NCI-H82 treated with DMSO at 0.1 percent for 48 hours (cell line): ENCODE data around the gene MAPRE2.

Source experiments
- DNase-seq: peaks from one replicate; lab custom pipeline; 2025; ENCODE audit not compliant: unreplicated experiment; lab: John Stamatoyannopoulos, UW

MAPRE2 gene

DNA sequence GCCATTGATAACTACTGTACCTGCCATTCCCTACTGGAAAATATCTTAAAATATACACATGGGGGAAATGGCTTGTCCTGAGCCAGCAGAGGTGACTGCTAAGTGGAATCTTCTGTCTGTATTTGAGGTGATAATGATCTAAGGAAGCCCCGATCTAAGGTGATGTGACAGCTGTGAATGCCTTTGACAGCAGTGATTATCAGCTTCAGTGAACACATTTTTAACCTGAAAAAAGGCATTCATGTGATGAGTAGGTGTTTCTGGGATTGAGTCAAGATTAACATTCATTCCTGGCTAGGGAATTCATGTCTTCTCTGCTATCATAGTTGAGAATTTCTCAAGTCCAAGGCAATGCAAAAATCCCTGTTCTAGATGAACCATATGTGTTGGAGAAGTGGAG is 9.1 kb upstream of the MAPRE2 start:
- no peak for DNase-seq

DNA sequence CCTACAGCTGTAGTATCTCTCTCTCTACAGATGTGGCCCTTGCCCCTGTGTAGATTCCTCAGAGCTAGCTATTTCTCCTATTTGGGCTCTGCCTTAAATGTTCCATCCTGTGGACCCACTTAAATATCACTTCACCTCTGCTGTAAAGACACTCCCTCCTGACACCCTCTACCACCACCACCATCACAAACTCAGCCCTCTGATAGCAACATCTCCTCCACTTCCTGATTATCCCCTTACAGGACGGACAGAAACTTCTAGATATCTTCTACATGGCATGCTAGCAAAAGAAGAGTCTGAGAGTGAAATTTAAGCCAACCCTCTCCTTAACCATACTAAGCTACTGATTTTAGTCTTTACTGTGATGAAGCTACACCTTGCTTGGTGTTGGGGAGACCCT is 3.2 kb upstream of the MAPRE2 start:
- no peak for DNase-seq

DNA sequence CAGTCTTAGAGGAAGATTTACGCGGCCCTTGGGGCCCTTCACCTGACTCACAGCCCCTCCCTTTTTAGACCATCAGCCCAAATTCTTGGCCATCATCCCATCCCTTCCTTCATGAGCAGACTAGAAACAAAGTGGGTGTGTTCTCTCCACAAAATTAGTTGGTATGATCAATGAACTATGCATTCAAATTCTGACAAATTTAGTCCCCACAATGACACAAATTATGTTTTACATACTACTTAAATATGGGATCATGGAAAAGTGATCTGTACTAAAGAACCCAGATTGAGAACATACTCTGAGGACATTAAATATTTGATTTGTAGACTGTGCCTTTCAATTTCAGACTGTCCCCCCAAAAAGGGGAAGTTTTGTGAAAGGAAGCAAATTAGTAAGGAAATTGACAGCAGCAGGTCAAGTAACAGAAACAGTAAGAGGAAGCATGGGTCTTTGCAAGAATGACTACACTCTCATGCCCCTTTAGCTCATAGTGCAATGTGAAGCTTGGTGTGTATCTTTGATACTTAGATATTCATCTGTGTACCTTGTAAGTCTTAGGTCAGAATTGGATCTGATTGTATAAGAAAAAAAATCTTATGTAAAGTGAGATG is 2.2 kb upstream of the MAPRE2 start:
- DNase-seq, result no peak

DNA sequence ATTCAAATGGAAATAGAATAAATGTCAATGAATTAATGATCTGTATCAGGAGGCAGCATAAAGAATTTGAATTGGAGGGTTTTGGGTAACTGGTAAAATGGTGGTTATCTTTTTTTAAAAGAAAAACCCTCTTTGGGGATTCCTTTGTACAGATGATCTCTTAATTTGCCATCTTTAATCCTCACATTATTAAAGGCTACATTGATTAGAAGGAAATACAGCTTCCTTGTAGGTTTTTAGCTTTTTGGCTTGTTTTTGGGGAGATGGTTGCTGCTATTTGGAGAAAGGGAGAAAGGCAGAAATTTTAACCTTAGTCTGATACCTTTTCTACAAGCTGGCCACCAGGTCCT is 600 bp upstream of the MAPRE2 start:
- no peak for DNase-seq

DNA sequence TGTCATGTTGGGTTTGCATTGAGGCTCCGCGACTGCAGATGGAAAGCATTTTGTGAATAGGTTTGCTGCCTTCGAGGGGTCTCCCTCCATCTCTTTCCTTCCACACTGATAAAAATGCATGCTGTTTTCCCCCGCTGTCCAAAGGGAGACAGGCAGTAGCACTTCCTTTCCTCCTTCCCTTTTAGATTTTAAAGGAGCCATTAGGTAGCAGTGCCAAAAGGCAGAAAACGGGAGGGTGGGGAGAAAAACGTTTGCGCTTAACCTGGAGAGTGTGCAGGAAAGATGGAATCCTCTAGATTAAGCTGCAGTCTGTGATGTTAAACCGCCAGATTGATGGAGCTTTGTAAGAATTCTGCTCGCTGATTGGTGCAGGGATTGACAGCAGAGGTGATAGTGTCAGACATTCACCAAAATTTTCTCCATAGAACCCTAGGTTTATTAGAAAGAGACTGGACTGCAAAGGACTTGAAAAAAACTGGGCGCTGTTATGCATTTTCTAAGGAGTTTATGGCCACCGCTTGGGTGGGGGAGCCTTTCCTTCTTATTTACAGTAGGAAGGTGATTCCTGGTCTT is 688 bp downstream of the MAPRE2 start:
- peak; percentile 43 for DNase-seq

DNA sequence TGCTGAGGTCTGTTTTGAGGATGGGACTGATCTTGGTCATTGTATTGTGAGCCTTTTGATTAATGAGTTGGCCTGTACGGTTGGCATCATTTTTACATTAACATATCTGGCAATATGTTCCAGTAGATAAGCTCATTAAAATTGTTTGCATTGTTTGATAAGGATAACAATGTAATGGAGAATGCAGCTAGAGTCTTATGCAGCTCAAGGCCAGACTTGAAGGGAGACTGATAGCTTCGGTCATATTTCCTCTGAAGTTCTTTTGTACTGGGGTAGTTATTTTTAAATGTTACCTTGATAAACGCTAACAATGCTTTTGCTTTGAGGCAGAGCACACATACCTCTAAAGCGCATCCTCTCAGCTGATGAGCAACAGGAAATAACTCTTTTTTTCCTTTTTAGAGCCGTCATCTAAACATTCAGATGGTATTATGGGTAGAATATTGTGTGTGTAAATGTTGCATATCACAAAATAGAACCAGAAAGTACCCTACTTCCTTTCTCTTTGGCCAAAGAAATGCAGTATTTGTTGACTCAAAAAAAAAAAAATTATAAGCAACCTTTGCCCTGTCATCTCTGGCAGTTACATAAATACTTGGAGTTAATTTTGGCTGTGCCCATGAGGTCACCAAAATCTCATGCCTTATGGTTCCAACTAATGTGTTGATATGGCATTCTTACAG is 1.3 kb downstream of the MAPRE2 start:
- DNase-seq, result no peak

DNA sequence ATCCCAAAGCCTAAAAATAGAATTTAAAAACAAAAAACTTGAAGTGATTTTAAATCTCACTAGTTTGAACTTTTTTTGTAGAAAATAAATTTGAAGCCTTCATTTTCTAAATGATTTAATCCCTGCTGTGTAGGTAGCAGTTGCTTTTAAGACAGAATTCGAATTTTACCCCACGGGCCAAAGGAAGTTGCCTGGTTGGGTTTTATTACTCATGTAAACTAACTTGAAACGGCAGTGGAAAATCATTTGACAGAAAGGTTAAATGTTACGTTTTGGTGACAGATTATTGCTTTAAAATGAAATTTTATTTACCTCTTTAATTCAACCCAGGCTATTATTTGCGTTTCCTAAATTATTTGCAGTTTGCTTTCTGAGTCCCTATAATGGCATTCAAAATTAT is 2.0 kb downstream of the MAPRE2 start:
- no peak for DNase-seq

DNA sequence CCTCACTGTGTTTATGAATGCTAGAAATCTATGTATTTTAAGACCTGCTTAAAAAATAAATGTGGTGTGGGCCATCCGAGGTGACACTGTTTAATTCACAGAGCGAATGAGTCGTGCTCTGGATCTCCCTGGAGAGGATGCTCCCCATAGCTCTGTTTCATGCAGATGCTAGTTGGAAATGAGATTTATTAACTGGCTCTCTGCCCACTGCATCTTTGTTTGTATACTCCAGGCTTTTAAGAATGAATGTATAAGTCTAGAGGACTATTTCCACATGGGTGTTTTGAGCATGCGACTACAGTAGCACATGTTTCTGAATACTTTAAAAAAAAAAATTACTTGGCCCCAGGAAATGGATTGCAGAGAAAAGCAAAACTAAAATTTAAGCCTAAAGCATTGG is 3.9 kb downstream of the MAPRE2 start:
- DNase-seq, result peak; percentile 35

DNA sequence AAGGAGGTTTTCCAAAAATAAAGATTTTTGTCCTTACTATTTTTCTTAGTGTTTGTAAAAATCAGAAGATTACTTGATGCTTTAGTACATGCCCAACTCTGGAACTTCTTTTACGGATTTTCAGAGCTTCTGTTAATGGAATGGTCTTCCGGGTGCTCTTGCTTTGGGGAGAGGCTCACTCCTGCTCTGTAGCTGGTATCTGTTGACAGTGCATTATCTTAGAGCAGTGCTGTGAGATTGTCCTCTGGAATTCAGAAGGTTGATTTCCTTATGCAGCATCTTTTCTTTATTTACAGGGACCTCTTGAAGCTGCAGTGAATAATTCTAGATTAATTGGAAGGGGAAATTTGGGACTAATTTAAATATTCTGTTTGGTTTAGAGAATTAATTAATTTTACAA is 4.6 kb downstream of the MAPRE2 start:
- no peak for DNase-seq

DNA sequence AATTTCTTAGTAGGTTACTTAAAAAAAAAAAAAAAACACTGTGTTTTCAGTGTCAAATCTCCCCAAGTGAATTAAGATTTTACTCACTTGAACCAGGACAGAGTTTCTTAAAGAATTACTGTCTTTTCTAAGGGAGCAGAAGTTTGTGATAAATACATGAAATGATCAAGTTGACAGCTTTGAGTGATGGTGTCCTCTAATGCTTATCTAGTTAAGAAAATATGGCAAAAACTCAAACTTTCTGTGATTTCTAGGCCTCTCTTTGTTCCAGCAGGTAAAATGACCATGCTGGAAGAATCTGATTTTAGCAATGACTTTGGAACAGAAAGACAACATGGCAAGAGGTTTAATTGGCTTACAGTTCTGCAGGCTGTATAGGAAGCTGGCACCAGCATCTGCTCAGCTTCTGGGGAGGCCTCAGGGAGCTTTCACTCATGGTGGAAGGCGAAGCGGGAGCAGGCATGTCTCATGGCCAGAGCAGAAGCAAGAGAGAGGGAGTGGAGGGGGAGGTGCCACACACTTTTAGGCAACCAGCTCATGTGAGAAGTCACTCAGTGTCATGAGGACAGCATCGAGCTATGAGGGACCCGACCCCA is 6.6 kb downstream of the MAPRE2 start:
- DNase-seq, result no peak

DNA sequence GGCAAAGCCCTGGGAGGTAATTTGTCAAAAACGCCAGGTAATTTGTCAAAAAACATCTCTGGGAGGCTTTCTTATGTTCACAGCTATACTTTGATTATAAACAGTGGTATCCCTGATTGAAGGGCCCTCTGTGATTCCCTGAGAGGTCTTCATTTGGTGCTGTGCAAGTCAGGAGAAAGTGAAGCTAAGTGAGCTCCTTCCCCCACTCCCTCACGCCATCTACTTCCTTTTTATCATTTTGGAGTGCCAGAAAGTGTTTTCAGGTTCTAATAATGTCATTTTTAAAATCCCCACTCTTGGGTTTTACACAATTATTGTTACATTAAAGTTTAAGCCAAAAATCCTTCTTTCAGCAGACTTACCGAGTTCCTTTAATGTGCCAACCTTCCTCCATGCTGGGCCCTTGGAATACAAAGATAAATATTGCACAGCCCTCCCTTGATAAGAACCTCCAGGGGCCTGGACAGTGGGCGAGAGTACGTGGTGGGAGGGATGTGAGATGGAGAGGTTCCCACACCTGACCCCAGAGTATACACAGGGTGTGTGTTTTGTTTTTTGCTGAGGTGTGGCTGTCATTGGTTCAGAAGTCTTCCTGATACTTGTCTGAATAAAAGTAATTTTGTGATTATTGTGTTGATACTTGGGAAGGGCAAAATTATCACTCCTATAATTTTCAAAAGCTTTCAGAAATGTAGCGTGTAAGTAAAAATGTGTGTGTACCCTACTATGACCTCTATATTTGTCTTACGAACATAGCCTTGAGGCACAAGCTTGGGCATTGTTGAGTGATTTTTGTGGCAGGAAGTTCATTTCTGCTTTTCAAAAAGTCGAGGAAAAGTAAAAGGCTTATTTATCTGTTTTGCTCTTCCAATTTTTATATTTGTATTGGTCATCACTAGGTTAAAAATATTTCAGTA is 8.2 kb downstream of the MAPRE2 start:
- no peak for DNase-seq

DNA sequence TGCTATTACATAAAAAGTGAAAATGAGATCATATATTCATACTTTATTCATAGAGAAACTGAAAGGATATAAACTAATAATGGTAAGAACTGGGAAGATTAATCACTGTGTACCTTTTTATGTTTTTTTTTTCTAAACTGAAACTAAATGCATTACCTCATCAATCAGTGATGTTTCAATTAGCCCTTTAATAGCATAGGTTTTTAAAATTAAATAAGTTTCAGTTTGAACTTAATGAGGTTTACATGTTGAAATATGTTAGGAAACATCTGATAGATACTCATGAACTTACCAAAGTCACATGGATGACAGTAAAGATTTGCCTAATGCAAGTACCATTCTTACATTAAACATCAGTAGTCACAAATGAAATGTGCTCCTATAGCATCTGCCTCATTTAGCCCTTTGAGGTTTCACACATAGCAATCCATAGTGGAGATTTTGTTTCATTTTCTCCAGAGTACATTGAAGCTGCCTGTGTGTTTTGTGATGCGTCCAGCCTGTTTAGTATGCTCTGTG is 8.9 kb downstream of the MAPRE2 start:
- no peak for DNase-seq

DNA sequence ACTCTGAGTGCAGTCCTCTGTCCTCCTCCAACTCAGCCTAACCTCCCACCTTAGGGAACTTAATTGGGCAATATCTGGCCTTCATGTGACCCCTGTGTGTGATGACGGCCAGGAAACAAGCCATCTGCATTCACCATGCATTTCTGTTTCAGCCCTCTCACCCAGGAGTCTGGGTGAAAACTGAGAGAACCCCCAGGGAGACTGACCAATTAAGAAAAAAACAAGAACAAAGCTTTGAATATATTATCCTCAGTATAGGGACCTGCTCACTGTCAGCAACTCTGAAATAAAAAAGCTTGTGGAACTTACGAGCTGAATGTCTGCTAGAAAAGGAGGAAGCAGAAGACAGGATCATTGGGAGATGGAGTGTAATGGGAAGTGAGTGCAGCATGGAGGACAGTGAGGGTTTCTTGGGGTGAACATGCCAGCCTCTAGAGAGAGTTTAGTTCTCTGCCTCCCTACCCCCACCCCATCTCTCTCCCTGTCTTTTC is 9.5 kb downstream of the MAPRE2 start:
- no peak for DNase-seq

DNA sequence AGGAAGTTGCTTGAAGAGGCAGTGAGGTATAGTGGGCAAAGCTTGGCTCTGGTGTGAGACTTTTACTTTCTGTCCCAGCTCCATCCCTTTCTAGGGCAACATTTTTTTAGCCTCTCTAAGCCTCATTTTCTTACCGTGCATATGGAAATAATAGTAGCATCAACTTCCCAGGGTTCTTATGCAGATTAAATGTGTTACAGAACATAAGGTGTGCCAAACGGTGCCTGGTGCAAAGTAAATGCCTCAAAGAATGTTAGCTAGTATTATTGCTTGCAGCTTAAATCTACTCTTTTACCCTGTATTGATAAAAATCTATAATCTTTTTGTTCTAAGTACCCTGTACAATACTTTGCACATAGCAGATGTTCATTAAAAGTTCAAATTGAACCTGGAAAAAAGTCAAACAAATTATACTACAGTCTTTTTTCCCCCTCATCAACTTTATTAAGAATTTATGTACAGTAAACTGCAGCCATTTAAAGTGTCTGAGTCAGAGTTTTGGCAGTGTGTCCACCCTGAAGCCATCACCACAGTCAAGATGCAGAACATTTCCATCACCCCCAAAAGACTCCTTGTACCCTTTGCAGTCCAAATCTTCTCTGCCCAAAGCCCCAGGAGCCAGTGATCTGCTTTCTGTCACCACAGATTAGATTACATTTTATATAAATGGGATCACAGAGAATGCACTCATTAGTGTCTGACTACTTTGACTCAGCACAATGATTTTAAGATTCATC is 10.6 kb downstream of the MAPRE2 start:
- peak; percentile 13 for DNase-seq

DNA sequence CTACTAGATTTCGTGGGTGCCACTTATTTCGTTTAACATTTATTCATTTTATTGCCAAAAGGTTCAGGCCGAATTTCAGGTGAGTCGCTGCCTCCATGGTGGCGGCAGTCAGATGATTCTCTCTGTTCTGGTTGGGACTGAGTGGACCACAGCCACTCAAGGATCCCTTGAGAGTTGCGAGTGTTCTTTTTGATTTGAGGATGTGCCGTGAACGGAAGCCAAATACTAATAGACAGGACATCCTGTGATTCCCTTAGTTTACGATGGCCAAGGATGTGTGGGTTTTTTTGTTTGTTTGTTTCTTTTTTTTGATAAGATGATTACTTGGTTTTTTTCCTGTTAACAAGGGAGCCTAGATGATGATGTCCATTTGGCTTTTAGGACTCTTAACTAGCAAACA is 13.2 kb downstream of the MAPRE2 start:
- no peak for DNase-seq

DNA sequence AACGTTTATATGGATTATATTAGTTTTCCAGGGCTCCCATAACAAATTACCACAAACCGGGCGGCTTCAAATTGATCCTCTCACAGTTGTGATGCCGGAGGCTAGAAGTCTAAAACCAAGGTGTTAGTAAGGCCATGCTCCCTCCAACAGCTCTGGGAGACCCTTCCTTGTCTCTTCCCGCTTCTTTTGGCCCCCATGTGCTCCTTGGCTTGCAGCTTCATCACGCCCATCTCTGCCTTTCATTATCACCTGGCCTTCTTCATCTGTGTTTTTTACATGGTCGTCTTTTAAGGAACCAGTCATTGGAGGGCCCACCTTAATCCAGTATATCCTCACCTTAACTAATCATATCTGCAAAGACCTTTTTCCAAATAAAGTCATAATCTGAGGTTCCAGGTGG is 13.9 kb downstream of the MAPRE2 start:
- no peak for DNase-seq

DNA sequence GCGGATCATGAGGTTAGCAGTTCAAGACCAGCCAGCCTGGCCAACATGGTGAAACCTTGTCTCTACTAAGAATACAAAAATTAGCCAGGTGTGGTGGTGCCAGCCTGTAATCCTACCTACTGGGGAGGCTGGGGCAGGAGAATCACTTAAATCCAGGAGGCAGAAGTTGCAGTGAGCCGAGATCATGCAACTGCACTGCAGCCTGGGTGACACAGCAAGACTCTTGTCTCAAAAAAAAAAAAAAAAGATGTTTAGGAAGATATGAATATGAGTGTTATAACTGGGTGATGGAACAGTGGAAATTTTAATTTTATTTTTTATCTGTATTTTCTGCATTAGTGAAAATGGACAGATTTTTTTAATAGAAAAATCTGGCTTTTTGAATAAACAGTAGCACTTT is 14.5 kb downstream of the MAPRE2 start:
- DNase-seq, result no peak

DNA sequence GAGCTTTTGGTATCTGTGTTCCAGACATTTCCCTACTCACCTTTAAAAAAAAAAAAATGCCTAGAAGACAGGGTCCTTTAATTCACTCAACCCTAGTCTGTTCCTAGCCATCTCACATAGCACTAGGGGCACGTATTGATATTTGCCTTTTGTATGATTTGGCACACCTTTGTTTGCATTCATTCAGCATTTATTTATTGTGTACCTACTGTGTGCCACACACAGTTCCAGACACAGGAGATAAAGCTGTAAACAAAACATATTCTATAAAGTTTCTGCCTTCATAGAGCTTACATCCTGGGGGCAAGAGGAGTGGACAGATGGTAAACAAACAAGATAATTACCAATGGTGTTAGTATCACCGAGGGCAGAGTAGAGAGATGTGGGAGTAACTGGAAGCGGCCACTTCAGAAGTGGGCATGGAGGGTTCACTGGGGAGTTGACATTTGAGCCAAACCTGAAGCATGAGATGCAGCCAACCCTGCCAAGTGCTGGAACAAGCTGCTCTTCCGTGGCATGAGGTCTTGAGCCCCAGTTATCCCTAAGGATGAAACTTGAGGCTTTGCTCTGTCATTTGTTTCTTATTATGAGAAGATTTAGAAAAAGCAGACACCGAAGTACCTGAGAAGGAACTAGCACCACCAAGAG is 18.2 kb downstream of the MAPRE2 start:
- DNase-seq, result peak; percentile 2

DNA sequence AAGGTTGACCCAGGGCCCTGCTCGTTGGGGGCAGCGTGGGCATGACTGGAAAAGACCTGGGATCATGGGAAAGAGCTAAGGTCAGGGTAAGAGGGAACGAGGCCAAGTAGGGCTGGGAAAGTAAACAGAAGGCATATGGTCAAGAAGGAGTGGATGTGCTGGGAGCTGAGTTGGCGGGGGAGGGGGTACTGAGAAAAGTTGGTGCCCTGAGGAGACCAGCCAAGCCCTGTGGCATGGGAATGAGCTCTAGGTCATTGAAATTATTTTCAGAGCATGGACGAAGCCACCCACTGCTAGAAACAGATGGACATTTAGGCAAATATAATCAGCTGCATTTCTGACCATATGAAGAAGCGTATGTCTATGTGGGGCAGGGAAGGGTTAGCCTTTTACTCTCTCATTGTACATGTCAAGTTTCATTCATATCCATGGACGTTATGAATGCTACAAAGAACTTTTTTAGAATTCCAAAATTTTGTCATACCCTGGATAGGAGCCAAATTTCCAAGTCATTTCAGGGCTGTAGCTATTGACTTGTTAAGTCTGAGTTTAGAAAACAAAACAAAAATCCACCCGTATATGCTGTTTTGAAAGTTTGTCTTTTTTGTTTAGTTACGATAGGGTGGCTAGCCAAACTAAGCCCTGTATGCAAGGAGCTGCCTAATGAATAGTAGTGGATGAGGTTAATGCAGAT is 19.1 kb downstream of the MAPRE2 start:
- DNase-seq, result peak; percentile 51
